Gastrocnemius medialis (tissue), 4 donors: ENCODE results near the gene DPAGT1. TPM values are rescaled to one million over a fixed set of nuclear protein-coding genes. Genes with fewer than 3 reads are reported as not detected.

ENCODE experiments used
- ATAC-seq, 2 donors: fragments of 150-250 bp; one replicate each; pipeline ENCODE4 v1.9.1; 2016
- DNase-seq, 2 donors: peaks; one replicate each; pipeline ENCODE4 v3.0.0-alpha.2; 2019
- H3K27ac ChIP-seq, 4 donors: fragments of 200-600 bp; sonication (generic); 1 replicate in 1 of 4; 2 replicates in 3 of 4; pipeline ENCODE4 v1.5.1; 2016 to 2018; ENCODE audit warnings: mild to moderate bottlenecking in 2 of 4, moderate library complexity in 1 of 4
- H3K27me3 ChIP-seq, 3 donors: fragments of 200-600 bp; sonication (generic) in 2 of 3; 1 replicate in 1 of 3; 2 replicates in 2 of 3; pipeline versions ENCODE4 v1.5.1 to v1.6.0; 2016 to 2019; ENCODE audit warnings: mild to moderate bottlenecking in 1 of 3, moderate library complexity in 1 of 3
- H3K36me3 ChIP-seq, 2 donors: fragments of 200-600 bp; sonication (generic) in 1 of 2; one replicate each; pipeline ENCODE4 v1.5.1; 2017 to 2018
- H3K4me1 ChIP-seq, 2 donors: fragments of 200-600 bp; sonication (generic) in 1 of 2; one replicate each; pipeline ENCODE4 v1.5.1; 2016 to 2017; ENCODE audit warnings: mild to moderate bottlenecking in 2 of 2
- H3K4me3 ChIP-seq, 4 donors: fragments of 200-600 bp; sonication (generic) in 3 of 4; 1 replicate in 1 of 4; 2 replicates in 3 of 4; pipeline ENCODE4 v1.5.1; 2016 to 2019; ENCODE audit warnings: mild to moderate bottlenecking in 2 of 4
- H3K9me3 ChIP-seq, 3 donors: fragments of 200-600 bp; sonication (generic) in 2 of 3; 1 replicate in 1 of 3; 2 replicates in 2 of 3; pipeline ENCODE4 v1.5.1; 2016 to 2019
- CTCF ChIP-seq, 5 experiments: fragments of 450-650 bp in 3 of 5; fragments of 200-600 bp in 2 of 5; sonication (generic) in 2 of 5; IDR thresholded peaks in 4 of 5; conservative IDR thresholded peaks in 1 of 5; 1 replicate in 4 of 5; 2 replicates in 1 of 5; pipeline ENCODE4 v1.5.1; 2016 to 2019; ENCODE audit warnings: antibody characterized with exemption in 5 of 5, mild to moderate bottlenecking in 3 of 5, moderate library complexity in 3 of 5
- POLR2A ChIP-seq, 2 donors: fragments of 450-650 bp; IDR thresholded peaks; one replicate each; pipeline ENCODE4 v1.6.1; 2017; ENCODE audit warnings: antibody characterized with exemption in 2 of 2, mild to moderate bottlenecking in 2 of 2, moderate library complexity in 2 of 2
- in situ Hi-C, 4 donors: fragments of 200-750 bp; cut with MboI; loops; one replicate each; pipeline versions ENCODE4 v1.15.0 to v1.8.0; 2017; ENCODE audit warnings: low sequenced_read_pairs in 4 of 4
- intact Hi-C: fragments of 100-400 bp; cut with DNase I; formaldehyde crosslinking; loops from one replicate; pipeline ENCODE4 v1.15.1; 2023; ENCODE audit warnings: low total_unique reads
- total RNA-seq, 4 donors: library from RNA; depleted of rRNA; stranded (reverse); fragments of >200 nt; gene quantifications; one replicate each; pipeline versions ENCODE4 v1.1.0 to v1.2.3, GENCODE V29; 2016

The DPAGT1 gene
- total RNA-seq, 4 donors from 2014 or later, result 8.9 to 34.0 (median 15.1) TPM

GRCh38 chr11:119121811-119122124 is 20.1 kb upstream of the DPAGT1 start:
- ATAC-seq (no peak), DNase-seq (no peak)
- H3K4me3 ChIP-seq, result peak overlapping the region; percentile 67 to 97 (median 87)
- TF ChIP-seq CTCF (IDR thresholded peaks at IDR 0.05 in 4 of 5, conservative IDR thresholded peaks at IDR 0.05 in 1 of 5) (no peak), POLR2A (IDR thresholded peaks at IDR 0.05) (no peak)
- peak overlapping the region; percentile 78 to 90 (median 88) for H3K27ac ChIP-seq
- in situ Hi-C loops (no loop called here), intact Hi-C loops (loop anchor here (1.0 to 5.0 kb wide), 5 partner anchors 14 to 76 kb away; partner anchors contain the start of genes C2CD2L, HMBS, HYOU1 and NLRX1)
- no peaks in the 10 kb centered on the region for H3K9me3 ChIP-seq
- peaks cover 16 to 24% of the 10 kb centered on the region in 2 donors for H3K4me1 ChIP-seq
- H3K36me3 ChIP-seq, result peaks cover 0 to 24% of the 10 kb centered on the region in 2 donors
- no peaks in the 10 kb centered on the region for H3K27me3 ChIP-seq

- ATAC-seq (peak; percentile 99 to 100), DNase-seq (peak; percentile 100)
- intact Hi-C loops (loop anchor here (1.0 to 5.0 kb wide), 5 partner anchors 14 to 76 kb away; partner anchors contain the start of genes C2CD2L, HMBS, HYOU1 and NLRX1), in situ Hi-C loops (no loop called here)
- no peaks in the 10 kb centered on the region for H3K27me3 ChIP-seq
- peak; percentile 63 to 76 for TF ChIP-seq POLR2A (IDR thresholded peaks at IDR 0.05)
- no peak for TF ChIP-seq CTCF (IDR thresholded peaks at IDR 0.05 in 4 of 5, conservative IDR thresholded peaks at IDR 0.05 in 1 of 5)
- H3K4me1 ChIP-seq, result peaks cover 16 to 20% of the 10 kb centered on the region in 2 donors
- H3K4me3 ChIP-seq, result peak within 1 kb of the TSS; percentile 67 to 97 (median 87)
- no peaks in the 10 kb centered on the region for H3K9me3 ChIP-seq
- H3K27ac ChIP-seq, result peak within 1 kb of the TSS; percentile 85 to 90 (median 88)
- H3K36me3 ChIP-seq, result peaks cover 0 to 28% of the 10 kb centered on the region in 2 donors
Observed at GRCh38 chr11:119121008-119121810, 19.6 kb upstream of the DPAGT1 start, which contains the start of gene HINFP. Gene HINFP (plus strand): TSS chr11:119121580. CDS start chr11:119126945, 5,365 bp downstream.

GRCh38 chr11:119120639-119121007 is 19.0 kb upstream of the DPAGT1 start:
- Histone ChIP-seq H3K4me3 (peak overlapping the region; percentile 65 to 88 (median 76)), H3K9me3 (no peaks in the 10 kb centered on the region), H3K4me1 (peaks cover 16 to 20% of the 10 kb centered on the region in 2 donors), H3K27me3 (no peaks in the 10 kb centered on the region), H3K27ac (peak overlapping the region; percentile 84 to 90 (median 86)), H3K36me3 (peaks cover 0 to 31% of the 10 kb centered on the region in 2 donors)
- in situ Hi-C loops, result no loop called here
- intact Hi-C loops, result loop anchor here (1.0 to 5.0 kb wide), 6 partner anchors 13 to 179 kb away; partner anchors contain the start of genes C2CD2L, HMBS, HYOU1 and NLRX1
- ATAC-seq (no peak), DNase-seq (no peak)
- no peak for TF ChIP-seq CTCF (IDR thresholded peaks at IDR 0.05 in 4 of 5, conservative IDR thresholded peaks at IDR 0.05 in 1 of 5)
- no peak for TF ChIP-seq POLR2A (IDR thresholded peaks at IDR 0.05)

- intact Hi-C loops (no loop called here), in situ Hi-C loops (no loop called here)
- no peaks in the 10 kb centered on the region for H3K9me3 ChIP-seq
- no peaks in the 10 kb centered on the region for H3K27me3 ChIP-seq
- H3K4me3 ChIP-seq, result no peak overlapping the region
- TF ChIP-seq CTCF (IDR thresholded peaks at IDR 0.05 in 4 of 5, conservative IDR thresholded peaks at IDR 0.05 in 1 of 5), result no peak
- H3K27ac ChIP-seq, result no peak overlapping the region
- peaks cover 0 to 30% of the 10 kb centered on the region in 2 donors for H3K36me3 ChIP-seq
- DNase-seq (no peak), ATAC-seq (no peak)
- H3K4me1 ChIP-seq, result peaks cover 16 to 20% of the 10 kb centered on the region in 2 donors
Observed at GRCh38 chr11:119118946-119119345, 17.3 kb upstream of the DPAGT1 start.
